ENCODE results near the gene LGALS3BP.
A peak's percentile ranks its signal among the peaks of the same experiment; 100 is the strongest.
"Not testable (repeated sequence)": the region's sequence is repeated elsewhere in the genome, so short reads cannot be mapped to it uniquely, and the experiment has no call there.

The LGALS3BP gene, protein sequence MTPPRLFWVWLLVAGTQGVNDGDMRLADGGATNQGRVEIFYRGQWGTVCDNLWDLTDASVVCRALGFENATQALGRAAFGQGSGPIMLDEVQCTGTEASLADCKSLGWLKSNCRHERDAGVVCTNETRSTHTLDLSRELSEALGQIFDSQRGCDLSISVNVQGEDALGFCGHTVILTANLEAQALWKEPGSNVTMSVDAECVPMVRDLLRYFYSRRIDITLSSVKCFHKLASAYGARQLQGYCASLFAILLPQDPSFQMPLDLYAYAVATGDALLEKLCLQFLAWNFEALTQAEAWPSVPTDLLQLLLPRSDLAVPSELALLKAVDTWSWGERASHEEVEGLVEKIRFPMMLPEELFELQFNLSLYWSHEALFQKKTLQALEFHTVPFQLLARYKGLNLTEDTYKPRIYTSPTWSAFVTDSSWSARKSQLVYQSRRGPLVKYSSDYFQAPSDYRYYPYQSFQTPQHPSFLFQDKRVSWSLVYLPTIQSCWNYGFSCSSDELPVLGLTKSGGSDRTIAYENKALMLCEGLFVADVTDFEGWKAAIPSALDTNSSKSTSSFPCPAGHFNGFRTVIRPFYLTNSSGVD

DNA sequence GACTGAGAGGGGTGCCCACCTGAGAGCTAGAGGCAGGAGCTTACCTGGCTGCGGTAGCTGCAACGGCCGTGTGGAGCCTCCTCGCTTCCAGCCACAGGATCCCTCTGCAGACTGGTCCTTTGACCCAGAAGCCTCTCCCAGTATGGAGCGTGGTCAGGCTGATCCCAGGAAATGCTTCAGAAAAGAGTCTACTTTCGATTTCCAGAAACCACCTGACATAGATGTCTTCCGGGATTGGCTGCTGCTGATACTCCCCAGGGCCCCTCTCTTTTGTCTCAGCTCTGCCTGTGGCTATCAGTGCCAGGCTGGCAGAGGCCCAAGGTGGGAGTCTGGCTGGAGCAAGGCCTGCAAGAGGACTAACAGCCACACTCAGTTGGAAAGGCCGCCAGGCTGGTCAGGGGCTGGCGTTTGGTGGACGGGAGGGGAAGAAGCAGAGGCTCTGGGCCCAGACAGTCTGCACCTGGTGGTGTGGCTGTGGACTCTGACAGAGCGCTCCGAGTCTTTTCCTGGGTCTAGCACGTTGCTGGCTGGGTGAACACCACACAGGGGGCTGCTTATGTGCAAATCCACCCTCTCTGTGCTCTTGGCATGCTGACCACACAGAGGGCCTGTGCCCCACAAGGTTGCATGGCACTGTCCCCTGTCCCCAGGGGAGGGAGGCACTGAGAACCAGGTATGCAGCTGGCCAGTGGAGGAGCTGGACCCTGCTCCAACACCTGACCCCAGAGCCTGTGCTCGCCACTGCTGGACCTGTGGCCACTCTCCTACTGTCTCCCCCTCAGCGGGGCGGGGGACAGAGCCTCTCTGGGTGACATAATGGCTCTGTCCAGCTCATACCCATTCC, at the start of gene LGALS3BP:
TSS of gene LGALS3BP (minus strand) at position 144 of the 844 bp plus-strand sequence. CDS start 2,732 bp downstream, outside the sequence.
- DNase-seq: no peak

DNA sequence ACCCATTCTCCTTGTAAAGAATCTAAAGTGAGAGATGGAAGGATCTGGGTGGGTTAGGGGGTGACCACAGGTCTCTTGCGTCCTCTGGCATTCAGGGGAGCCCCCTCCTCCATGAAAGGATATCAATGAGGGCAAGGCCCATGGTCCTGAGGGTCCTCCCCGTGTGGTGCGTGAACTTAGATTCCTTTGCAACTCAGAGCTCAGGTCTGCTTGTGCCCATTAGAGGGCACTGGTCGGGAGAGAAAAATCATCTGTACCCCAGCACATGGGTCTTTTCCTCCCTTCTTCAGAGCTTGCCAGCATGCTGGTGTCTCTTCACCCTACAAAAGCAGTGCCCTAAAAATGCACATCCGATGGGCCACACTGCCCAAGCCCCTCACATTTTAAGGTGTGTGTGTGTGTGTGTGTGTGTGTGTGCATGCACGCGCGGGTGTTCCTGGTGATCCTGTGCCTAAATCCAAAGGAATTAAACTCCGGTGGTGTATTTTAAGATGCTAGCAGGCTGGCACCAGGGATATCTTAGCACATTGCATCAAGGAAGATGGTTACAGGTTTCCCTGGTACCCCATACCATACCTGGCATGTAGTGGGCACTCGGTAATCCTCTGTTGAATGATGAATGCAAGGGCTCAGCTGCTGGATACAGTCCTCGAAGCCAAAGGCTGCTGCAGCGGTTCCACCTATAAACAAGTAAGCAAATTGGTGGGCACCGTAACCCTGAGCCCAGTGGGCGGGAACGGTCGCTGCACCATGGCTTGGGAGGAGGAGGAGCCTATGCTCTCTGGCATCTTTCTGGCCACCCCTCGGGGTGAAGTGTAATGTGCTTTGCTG, 49.0 kb upstream of the LGALS3BP start:
- DNase-seq: no peak

DNA sequence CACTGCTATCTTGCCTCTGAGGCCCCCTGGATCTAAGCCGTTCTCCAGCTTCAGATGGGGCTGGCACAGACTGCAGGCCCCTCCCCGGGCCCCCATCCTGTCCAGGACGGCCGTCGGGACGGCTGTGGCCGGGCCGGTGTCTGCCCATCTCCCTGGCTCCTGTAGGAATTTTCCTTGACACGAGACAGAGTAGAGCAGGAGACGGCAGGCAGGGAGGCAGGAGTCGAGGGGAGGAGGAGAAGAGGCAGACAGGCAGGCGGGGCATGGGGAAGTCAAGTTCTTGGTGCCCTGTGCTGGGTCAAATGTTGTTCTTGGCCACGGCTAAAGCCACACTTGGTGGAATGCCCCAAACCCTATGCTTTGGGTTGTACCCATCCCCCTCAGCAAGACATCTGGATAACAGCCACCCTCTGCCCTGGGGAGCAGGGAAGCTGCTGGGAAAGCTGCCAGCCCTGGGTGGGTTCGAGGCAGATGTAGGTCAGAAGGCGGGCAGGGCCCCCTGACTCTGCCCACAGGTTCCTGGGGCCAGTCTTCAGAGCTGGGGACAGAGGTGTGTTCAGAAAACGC, 48.3 kb upstream of the LGALS3BP start:
- DNase-seq: no peak

DNA sequence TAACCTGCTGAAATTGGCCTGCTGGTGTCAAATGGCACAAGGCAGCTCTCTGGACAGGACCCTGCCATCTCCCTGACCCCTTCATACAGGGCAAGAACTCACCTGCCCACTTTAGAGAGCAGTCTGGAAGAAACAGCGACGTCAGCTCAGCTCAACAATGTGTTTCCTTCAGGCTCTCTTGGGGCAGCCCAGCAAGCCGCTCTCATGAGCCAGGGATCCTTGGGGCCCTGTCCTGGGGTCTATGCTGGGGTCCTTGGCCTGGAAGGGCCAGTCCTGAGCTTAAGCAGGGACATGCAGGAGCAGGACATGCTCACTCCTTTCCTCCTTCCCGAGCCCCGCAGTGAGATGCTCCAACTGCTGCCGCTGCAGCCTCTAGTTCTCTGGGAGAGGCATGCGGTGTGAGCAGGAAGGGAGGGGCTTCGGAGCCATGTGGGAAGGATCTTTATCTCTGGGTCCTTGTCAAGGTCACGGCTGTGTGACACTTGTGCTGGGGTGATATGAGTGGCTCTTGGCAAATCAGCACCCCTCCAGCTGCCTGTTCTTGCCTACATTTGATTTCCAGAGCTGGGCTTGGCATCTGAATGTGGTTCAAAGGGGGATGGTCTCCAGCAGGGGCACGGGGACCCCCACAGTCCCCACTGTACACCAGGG, 47.7 kb upstream of the LGALS3BP start:
- DNase-seq: no peak

DNA sequence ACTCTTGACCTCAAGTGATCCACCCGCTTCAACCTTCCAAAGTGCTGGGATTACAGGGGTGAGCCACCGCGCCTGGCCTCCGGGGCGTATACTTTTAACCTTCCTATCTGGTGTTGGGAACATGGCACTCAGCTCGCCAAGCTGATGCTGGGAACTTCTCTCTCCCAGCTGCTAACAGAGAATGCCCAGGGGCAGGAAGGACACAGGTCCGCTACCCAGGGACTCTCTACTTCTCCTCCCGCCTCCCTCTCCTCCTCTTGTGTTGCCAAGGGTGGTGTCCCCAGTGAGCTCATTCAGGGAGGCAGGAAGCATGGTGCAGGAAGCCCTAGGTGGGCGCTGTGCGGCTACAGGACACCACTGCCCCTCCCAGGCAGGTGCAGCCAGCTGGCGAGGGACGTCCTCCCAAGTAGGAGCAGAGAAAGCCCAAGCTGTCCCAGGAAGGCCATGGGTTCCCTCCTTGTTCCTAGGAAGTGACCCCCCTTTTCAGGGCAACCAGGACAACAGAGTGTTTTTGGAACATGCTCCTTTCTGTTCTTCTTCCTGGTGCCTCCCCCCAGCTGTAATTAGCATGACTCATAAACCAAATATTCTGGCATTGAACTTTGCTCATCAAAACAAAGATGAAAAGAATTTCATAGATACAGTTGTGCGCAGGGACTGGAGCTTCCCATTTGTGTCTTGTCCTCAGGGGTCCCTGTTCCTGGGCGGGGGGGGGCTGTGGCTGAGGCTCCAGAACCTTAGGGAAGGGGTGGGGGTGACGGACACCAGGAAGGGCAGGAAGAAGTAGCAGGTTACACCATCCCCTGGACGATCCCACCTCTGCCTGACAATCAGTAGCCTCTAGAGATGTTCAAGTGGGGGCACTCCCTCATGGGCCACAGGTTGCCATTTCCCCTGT, 46.9 kb upstream of the LGALS3BP start:
- DNase-seq: no peak

DNA sequence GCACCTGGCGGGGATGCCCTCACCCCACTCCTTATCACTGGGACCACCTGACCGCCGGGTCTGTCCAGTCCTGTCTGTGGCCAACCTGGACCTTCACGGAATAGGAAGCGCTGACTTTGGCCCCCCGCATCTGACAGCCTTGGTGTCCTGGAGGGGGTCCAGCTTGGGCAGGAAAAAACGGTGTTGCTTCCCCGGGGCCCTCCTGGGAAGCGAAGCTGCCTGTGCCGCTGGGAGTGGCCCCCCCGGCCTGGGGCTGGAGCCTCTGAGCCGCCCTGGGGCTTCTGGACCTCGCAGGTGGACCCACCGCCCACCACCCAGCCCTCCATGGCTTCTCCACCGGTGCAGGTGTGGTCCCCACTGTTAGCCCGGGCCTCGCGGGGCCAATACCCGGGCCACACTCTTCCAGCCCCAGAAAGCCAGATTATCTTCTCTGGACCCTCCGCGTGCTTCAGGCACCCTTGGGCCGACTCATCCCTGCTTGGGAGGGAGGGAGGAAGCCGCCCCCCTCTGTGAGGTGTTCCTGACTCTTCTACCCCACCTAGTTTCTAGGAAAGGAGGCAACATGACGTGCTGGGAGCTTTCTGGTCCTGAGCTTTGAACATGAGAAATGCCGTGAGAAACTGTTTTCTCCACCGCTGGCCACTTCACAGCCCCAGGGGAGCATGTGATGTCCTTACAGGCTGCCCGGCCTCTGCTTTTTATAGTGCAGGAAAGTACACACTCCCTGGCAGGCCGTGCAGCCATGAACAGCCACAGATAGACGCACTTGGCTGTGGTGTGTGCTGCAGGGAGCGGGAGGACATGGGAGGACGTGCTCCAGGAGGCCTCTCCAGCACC, 45.4 kb upstream of the LGALS3BP start:
- no peak for DNase-seq

DNA sequence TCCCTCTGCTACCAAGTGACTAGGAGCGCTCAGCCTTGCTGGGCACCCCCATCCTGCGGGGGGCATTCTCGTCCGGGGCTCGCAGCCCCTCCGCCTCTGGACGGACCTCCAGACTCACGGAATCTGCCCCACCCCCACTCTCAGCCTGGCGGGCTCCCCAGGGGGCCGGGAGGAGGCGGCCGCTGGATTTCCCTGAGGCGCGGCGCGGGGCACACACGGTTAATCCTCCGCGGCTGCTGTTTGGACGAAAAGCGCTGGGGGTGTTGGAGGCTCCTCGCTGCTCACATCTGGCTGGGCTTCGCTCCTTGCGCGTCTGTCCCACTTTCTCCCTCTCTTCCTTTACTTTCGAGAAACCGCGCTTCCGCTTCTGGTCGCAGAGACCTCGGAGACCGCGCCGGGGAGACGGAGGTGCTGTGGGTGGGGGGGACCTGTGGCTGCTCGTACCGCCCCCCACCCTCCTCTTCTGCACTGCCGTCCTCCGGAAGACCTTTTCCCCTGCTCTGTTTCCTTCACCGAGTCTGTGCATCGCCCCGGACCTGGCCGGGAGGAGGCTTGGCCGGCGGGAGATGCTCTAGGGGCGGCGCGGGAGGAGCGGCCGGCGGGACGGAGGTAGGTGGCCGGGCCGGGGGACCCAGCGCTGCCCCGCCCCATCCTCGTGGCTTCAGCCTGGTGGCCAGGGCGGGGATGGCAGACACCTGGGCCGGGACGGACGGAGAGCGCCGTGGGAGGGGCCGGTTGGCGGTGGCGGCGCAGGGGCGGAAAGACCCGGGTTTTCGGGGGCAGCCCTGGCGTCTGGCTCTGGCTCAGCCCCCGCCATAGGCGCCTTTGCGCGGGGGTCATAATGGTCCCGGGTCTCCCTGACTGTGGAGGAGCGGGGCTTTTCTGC, 44.4 kb upstream of the LGALS3BP start, which contains the start of gene C1QTNF1:
TSS of gene C1QTNF1 (plus strand) at position 284 of the 886 bp plus-strand sequence. CDS start 19,800 bp downstream, outside the sequence.
- DNase-seq: no peak

DNA sequence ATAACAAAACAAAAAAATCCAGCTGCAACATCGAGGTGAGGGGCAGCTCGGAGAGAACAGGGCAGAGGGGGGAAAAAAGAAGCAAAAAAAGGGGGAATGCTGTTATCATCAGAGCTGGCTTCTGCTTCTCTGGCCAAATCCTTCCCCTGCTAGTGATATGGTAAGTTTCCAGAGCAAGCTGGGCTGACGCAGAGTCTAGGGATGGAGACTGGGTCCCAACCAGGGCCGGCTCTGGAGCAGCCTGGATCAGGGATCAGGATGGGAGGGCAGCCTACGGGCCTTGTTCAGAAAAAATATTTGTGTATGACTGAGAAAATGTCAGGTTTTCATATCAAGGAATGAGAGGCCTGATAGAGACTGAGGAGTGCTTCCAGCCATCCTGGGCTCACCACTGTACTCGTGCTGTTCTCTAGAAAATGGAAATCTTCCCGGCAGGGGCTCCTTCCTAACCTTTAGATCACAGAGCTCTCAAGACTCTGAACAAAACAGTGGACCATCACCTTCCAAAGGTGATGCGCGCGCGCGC, 43.5 kb upstream of the LGALS3BP start:
- no peak for DNase-seq

DNA sequence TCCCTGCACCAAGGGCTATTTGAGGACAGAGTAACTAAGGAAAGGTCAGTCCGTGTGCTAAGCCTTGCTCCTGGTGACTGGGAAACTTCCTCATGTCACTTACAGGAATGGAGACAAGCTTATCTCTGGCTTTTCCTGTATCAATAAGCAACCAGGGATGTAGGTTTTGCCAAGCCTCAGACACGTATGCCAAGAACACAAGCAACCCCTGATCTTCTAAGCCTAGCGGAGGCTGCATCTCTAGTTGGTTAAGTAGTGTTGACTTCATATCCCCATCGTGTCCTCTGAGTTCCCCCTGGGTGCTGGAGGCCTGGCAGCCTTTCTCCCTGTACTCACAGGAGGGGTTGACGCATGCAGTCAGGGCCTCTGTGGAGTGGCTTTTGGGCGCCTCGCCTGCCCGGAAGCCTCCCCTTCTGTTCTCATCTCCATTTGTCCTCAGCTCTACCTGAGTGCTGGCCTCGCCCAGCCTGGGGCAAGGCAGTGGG, 42.8 kb upstream of the LGALS3BP start:
- DNase-seq: no peak

DNA sequence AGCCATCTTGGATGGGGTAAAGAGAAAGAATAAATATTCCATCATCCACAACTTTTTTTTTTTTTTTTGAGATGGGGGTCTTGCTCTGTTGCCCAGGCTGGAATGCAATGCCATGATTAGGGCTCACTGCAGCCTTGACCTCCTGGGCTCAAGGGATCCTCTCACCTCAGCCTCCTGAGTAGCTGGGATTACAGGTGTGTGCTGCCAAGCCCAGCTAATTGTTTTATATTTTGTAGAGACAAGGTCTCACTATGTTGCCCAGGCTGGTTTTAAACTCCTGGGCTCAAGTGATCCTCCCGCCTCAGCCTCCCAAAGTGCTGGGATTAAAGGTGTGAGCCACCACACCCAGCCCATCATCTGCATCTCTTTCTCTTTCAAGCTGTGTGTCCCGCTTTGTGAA, 42.2 kb upstream of the LGALS3BP start:
- not testable (repeated sequence) for DNase-seq

DNA sequence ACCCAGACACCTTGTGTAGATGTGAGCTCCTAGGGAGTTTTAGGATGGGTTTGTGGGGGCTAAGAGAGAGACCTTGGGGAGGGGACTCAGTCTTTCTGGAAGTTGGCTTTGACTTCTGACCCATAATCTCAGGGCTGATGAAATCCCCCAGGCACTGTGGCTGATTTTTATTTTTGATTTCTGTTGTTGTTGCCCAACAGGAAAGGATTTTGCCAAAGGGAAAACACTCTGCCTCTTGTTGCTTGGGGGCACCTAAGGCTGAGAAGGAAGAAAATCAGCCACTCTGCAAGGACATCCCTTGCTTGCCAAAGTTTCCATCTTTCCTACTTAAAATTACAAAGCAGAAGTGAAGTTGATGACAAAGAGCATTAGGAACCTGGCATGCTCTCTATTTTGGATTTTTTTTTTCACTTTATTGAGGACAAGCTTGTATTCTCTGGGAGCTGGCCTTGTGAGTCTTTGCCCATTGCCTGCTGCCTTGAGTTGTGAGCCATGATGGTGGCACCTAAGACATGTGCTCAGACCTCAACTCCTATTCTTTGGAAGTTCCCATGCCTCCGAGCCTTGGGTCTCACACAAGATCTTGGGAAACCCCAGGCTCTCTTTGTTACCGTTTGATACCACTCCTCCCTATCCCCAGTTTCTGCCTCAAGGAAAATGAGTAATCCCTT, 41.0 kb upstream of the LGALS3BP start:
- DNase-seq: no peak

DNA sequence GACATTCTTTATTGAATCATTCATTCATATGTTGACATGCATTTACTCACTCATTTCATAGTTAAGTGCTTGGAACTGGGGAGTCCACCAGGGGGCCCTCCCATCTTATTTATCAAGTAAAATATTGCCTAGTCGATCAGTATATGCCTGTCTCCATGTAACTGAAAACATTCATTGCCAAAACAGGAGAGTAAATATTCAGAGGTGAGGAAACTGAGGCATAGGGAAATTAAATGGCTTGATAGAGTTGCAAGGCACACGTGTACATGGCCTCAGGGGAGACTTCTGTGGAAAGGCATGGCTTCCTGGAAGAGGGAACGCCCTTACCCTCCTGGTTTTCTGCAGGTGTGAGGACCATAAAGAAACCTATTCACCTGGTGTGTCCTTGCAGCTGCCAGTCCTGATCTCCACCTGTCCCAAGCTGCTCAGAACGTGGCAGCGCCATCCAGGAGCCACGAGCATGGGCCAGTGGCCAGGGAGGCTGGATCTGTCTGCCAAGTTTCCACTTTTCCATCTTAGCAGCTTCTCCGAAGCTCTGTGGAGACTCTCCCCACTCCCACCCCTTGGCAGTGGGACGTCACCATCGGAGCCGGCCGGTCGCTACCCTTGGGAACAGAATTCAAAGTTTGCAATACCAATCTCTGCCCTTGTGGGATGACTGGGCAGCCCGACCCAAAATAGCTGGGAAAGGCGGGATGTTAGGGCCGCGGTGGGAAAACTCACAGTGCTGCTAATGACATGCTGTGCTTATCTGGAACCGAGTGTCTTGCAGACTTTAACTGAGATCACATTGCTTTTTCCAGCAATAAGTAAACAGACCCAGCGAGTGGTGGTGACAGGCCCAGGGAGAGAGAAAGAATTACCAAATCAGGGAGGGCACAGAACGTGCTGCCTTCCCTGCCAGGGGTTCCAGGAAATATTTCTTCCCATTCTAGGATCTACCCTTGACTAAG, 40.2 kb upstream of the LGALS3BP start:
- peak; percentile 41 for DNase-seq

DNA sequence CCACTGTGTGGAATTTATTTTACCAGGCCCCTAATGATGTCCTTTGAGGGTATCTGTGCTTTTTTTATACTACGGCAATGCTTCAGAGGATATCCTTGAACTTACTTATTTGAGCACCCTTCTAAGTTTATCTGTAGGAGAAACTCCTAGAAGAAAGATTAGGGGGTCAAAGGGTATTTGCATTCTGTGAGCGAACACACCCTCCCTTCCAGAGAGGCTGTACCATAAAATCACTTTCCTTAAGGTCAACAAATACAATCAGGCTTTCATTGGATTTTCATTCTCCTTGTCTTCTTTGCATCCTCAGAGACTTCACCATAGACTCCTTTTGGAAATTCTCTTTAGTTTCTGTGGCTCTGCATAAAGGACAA, 39.5 kb upstream of the LGALS3BP start:
- no peak for DNase-seq

DNA sequence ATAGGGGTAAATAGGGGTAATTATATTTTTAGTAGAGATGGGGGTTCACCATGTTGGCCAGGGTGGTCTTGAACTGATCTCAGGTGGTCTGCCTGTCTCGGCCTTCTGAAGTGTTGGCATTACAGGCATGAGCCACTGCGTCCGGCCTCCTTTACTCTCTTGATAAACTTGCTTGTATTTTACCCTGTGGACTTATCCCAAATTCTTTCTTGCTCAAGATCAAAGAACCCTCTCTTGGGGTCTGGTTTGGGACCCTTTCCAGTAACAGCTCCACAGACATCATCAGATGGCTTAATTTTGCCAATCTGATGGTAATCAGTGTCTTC, 38.6 kb upstream of the LGALS3BP start:
- DNase-seq: no peak

DNA sequence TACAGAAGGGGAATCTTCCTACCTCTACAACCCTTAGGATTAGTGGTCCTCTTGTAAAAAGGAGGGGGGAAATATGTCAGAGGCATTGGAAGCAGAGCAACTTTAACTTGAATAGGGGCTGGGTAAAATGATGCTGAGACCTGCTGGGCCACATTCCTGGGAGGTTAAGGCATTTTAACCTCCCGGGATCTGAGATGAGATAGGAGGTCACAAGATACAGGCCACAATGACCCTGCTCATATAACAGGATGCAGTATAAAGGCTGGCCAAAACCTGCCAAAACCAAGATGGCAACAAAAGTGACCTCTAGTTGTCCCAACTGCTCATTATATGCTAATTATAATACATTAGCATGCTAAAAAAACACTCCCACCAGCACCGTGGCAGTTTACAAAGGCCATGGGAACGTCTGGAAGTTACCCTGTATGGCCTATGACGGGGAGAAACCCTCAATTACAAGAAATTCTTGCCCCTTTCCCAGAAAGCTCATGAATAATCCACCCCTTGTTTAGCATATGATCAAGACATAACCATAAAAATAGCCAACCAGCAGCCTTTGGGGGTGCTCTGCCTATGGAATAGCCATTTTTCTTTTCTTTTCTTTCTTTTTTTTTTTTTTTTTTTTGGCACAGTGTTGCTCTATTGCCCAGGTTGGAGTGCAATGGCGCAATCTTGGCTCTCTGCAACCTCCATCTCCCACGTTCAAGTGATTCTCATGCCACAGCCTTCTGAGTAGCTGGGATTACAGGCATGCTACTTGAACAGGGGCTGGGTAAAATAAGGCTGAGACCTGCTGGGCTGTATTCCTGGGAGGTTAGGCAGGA, 38.0 kb upstream of the LGALS3BP start:
- no peak for DNase-seq
